ENCODE data around the gene RRAGD.
A peak's percentile ranks its signal among the peaks of the same experiment; 100 is the strongest.

Gene RRAGD

DNA sequence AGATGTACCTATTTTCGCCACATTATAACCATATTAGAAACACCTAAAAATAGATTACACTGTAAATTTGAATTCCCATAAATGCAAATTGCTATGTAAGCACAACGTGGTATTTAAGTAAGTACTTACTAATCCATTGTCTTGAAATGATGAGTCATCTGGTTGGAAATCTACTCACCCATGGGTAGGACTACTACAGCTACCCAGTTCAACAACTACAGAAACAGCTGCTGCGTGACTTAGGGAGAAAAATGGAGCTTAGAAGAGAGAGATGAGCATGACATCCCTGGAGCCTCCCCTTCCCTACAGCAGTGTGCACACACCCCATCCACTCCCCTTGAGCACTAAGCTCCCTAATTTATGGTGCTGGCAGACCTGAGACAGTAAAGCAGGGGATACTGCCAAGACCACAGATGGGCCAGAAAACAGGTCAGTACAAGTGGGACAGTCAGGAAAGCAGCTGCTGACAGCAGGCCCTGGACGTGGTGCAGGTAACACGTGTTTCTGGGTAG lies 26.9 kb downstream of the RRAGD start:
- TF ChIP-seq, protein P1, sequence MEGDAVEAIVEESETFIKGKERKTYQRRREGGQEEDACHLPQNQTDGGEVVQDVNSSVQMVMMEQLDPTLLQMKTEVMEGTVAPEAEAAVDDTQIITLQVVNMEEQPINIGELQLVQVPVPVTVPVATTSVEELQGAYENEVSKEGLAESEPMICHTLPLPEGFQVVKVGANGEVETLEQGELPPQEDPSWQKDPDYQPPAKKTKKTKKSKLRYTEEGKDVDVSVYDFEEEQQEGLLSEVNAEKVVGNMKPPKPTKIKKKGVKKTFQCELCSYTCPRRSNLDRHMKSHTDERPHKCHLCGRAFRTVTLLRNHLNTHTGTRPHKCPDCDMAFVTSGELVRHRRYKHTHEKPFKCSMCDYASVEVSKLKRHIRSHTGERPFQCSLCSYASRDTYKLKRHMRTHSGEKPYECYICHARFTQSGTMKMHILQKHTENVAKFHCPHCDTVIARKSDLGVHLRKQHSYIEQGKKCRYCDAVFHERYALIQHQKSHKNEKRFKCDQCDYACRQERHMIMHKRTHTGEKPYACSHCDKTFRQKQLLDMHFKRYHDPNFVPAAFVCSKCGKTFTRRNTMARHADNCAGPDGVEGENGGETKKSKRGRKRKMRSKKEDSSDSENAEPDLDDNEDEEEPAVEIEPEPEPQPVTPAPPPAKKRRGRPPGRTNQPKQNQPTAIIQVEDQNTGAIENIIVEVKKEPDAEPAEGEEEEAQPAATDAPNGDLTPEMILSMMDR (IDR thresholded peaks at IDR 0.05; ENCODE audit: control insufficient read depth, extremely low read depth, insufficient read depth): no peak
- no peak for DNase-seq (ENCODE audit: low read depth)
- H3K4me3 ChIP-seq (ENCODE audit: low read depth, low read length): no peak overlapping the region

DNA sequence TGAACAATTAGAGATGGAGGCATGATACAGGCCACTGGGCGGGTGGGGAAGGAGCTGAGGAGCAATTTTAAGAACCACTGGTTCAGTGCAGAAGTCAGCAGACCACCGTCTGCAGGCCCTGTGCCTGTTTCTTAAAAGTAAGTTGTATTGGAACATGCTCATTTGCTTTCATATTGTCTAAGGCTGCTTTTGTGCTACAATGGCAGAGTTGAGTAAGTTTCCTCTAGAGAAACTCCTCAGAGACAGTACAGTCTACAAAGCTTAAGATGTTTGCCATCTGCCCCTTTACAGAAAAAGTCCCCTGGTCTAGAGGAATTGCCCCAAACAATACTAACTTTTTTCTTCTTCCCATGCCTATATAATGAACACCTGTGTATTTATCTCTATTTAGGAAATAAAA lies 31.0 kb downstream of the RRAGD start:
- no peak for DNase-seq (ENCODE audit: low read depth)
- H3K4me3 ChIP-seq (ENCODE audit: low read depth, low read length): no peak overlapping the region
- TF ChIP-seq, protein P1 (IDR thresholded peaks at IDR 0.05; ENCODE audit: control insufficient read depth, extremely low read depth, insufficient read depth): no peak

DNA sequence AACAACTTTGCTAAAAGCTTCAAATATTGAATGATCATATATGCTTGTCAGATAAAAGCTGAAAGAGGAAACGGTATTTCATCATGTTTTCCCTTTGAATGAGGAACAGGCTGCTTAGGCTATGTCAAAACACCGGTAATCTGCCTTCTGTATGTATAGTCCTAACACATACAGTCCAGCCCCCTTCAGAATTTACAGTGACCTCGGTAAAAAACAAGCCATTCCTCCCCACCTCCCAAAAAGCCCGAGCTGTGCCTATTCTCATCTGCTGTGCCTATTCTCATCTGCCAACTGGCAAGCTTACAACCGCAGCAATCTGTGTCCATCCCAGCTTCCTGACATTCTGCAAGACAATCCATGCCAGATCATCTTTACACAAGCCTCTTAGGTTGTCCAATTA lies 32.8 kb downstream of the RRAGD start:
- no peak overlapping the region for H3K4me3 ChIP-seq (ENCODE audit: low read depth, low read length)
- TF ChIP-seq, protein P1 (IDR thresholded peaks at IDR 0.05; ENCODE audit: control insufficient read depth, extremely low read depth, insufficient read depth): no peak
- DNase-seq (ENCODE audit: low read depth): no peak

DNA sequence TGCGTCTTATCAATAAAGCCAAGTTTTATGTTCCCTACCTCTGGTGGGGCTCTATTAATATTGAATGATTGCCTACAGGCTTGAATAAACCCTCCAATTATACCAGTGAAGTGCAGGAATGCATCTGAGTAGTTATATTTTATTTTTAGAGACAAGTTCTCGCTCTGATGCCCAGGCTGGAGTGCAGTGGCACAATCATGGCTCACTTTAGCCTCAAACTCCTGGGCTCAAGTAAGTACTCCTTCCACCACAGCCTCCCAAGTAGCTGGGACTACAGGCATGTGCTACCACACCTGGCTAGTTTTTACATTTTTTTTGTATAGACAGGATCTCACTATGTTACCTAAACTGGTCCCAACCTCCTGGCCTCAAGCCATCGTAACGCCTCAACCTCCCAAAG lies 33.4 kb downstream of the RRAGD start:
- H3K4me3 ChIP-seq (ENCODE audit: low read depth, low read length): no peak overlapping the region
- TF ChIP-seq, protein P1 (IDR thresholded peaks at IDR 0.05; ENCODE audit: control insufficient read depth, extremely low read depth, insufficient read depth): no peak
- no peak for DNase-seq (ENCODE audit: low read depth)

DNA sequence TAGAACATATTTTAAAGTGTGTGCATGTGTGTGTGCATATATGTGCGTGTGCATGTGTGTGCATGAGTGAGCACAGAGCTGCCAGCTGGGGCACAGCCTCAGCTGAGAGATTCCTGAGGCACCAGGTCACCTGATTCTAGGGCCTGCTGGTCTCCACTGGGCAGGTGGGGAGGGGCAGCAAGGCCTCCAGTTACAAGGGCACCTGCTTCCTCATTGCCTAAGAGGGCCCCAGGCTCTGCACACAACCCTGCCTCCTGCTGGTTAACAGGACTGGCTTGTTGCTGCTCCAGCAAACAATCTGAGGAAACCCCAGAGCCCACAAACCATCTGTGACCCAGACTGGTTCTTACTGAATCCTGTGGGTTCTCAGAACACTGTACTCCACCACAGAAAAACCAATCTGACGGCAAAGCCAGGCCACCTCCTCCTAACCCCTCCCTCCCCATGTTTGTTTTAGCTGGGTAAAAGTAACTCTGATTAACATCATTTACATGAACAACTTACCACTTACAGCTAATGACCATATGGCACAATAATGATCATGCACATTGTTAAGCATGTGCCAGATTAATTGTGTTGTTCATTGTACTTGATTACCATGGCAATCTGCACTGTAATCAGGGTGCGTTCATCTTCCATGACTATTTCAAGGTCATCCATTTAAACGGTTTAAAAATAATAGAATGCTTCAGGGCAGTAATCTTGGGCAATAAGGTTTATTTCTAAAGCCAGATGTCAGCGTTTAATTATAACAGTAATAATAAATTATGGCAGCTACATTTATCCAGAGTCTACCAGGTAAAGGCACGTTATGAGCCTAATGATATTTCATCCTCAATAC lies 36.4 kb downstream of the RRAGD start:
- TF ChIP-seq, protein P1 (IDR thresholded peaks at IDR 0.05; ENCODE audit: control insufficient read depth, extremely low read depth, insufficient read depth): peak; percentile 37
- peak; percentile 59 for DNase-seq (ENCODE audit: low read depth)

DNA sequence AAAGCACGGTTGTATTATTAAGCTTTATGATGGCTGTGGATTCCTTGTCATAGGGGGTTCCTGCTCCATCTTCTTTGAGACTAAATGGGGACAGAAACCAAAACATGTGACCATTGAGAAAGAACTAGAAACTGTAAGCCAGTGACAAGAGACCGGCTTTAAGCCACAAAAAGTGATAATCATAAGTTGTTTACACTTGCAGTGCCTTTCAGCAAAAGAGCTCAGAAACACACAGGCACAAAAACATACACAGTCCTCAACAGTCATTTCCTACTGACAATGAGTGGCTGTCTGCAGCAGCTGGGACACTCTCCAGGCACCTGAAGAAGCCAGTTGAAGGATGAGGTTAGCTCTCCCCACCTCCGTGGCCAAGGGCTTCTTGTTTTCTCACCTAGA lies 39.6 kb downstream of the RRAGD start:
- DNase-seq (ENCODE audit: low read depth): no peak
- TF ChIP-seq, protein P1 (IDR thresholded peaks at IDR 0.05; ENCODE audit: control insufficient read depth, extremely low read depth, insufficient read depth): no peak
- no peak overlapping the region for H3K4me3 ChIP-seq (ENCODE audit: low read depth, low read length)

More for the DNA sequence above, 36.4 kb downstream of the RRAGD start:
- no peak overlapping the region for H3K4me3 ChIP-seq (ENCODE audit: low read depth, low read length)
